Gastroesophageal sphincter (tissue), 4 donors: ENCODE measurements around the gene SUN1. TPM values are rescaled to one million over a fixed set of nuclear protein-coding genes. Genes with fewer than 3 reads are reported as not detected.

ENCODE experiments used
- ATAC-seq: fragments of 150-250 bp; one replicate; pipeline ENCODE4 v1.9.1; 2016; ENCODE audit warnings: mild to moderate bottlenecking, moderate library complexity
- H3K27ac ChIP-seq, 4 donors: fragments of 200-600 bp; sonication (generic) in 3 of 4; 1 replicate in 3 of 4; 2 replicates in 1 of 4; pipeline ENCODE4 v1.5.1; 2016 to 2019
- H3K27me3 ChIP-seq: fragments of 200-600 bp; sonication (generic); one replicate; pipeline ENCODE4 v1.5.1; 2019
- H3K36me3 ChIP-seq, 2 donors: fragments of 200-600 bp; sonication (generic); one replicate each; pipeline ENCODE4 v1.5.1; 2019; ENCODE audit warnings: control low read depth in 1 of 2
- H3K4me1 ChIP-seq, 3 donors: fragments of 200-600 bp; sonication (generic); 1 replicate in 2 of 3; 2 replicates in 1 of 3; pipeline ENCODE4 v1.5.1; 2016 to 2019; ENCODE audit warnings: control low read depth in 2 of 3
- H3K4me3 ChIP-seq, 2 donors: fragments of 200-600 bp; sonication (generic); one replicate each; pipeline ENCODE4 v1.5.1; 2019; ENCODE audit warnings: mild to moderate bottlenecking in 1 of 2, moderate library complexity in 1 of 2
- H3K9me3 ChIP-seq, 3 donors: fragments of 200-600 bp; sonication (generic); one replicate each; pipeline ENCODE4 v1.5.1; 2017 to 2019; ENCODE audit warnings: control low read depth in 2 of 3
- CTCF ChIP-seq, 4 experiments: fragments of 200-600 bp in 2 of 4; fragments of 450-650 bp in 2 of 4; sonication (generic) in 1 of 4; IDR thresholded peaks; one replicate each; pipeline ENCODE4 v1.5.1; 2017 to 2019; ENCODE audit warnings: antibody characterized with exemption in 4 of 4, mild to moderate bottlenecking in 2 of 4, moderate library complexity in 2 of 4
- EP300 ChIP-seq: sonication (generic); formaldehyde crosslinking; IDR thresholded peaks from one replicate; pipeline ENCODE4 v1.6.1; 2017; ENCODE audit warnings: antibody characterized with exemption, mild to moderate bottlenecking
- POLR2A ChIP-seq, 2 donors: fragments of 450-650 bp; IDR thresholded peaks; one replicate each; pipeline ENCODE4 v1.6.1; 2017; ENCODE audit warnings: antibody characterized with exemption in 2 of 2, mild to moderate bottlenecking in 2 of 2, moderate library complexity in 1 of 2
- POLR2AphosphoS5 ChIP-seq: sonication (generic); formaldehyde crosslinking; IDR thresholded peaks from one replicate; pipeline ENCODE4 v1.6.1; 2017; ENCODE audit warnings: antibody characterized with exemption
- WGBS, 2 donors: methylation state at CpG; one replicate each; pipeline ENCODE4 v1.1.5; 2018; ENCODE audit warnings: low coverage in 1 of 2; 5-methylcytosine and 5-hydroxymethylcytosine counted together
- total RNA-seq, 4 donors: library from RNA; depleted of rRNA; stranded (reverse); fragments of >200 nt; gene quantifications; one replicate each; pipeline ENCODE4 v1.1.0, GENCODE V29; 2016

The SUN1 gene
- total RNA-seq, 4 donors from 2014 or later, result 151 to 261 (median 231) TPM

GRCh38 chr7:840001-840600 lies 7.8 kb downstream of the SUN1 start:
- Histone ChIP-seq H3K27ac (peak overlapping the region in 3 of 4 donors; percentile 63 to 92 (median 90)), H3K9me3 (no peaks in the 10 kb centered on the region), H3K27me3 (no peaks in the 10 kb centered on the region), H3K4me1 (peaks cover 0 to 94% (median 26%) of the 10 kb centered on the region in 3 donors), H3K4me3 (no peak overlapping the region), H3K36me3 (peaks cover 0 to 50% of the 10 kb centered on the region in 2 donors)
- no peak for TF ChIP-seq POLR2A (IDR thresholded peaks at IDR 0.05)
- no peak for TF ChIP-seq EP300
- TF ChIP-seq POLR2AphosphoS5, result no peak
- TF ChIP-seq CTCF (IDR thresholded peaks at IDR 0.05), result no peak
- ATAC-seq, result no peak
- WGBS, 2 donors, result 82 to 95% methylated on average over 12 to 15 of the region's 24 CpGs

- no peak for TF ChIP-seq EP300
- no peak for TF ChIP-seq POLR2AphosphoS5
- TF ChIP-seq CTCF (IDR thresholded peaks at IDR 0.05), result no peak
- no peak for TF ChIP-seq POLR2A (IDR thresholded peaks at IDR 0.05)
- Histone ChIP-seq H3K9me3 (no peaks in the 10 kb centered on the region), H3K36me3 (peaks cover 0 to 65% of the 10 kb centered on the region in 2 donors), H3K27ac (peak overlapping the region; percentile 75 to 92 (median 90)), H3K27me3 (no peaks in the 10 kb centered on the region), H3K4me1 (peaks cover 0 to 91% (median 14%) of the 10 kb centered on the region in 3 donors), H3K4me3 (no peak overlapping the region)
- no peak for ATAC-seq
- WGBS, 2 donors, result 21 to 70% methylated on average over 9 to 12 of the region's 16 CpGs
These were observed 9.7 kb downstream of the SUN1 start for GRCh38 chr7:841943-842342.

GRCh38 chr7:842431-843031 lies 10.3 kb downstream of the SUN1 start:
- peaks cover 0 to 65% of the 10 kb centered on the region in 2 donors for H3K36me3 ChIP-seq
- TF ChIP-seq POLR2AphosphoS5, result no peak
- no peak for TF ChIP-seq POLR2A (IDR thresholded peaks at IDR 0.05)
- no peak for TF ChIP-seq CTCF (IDR thresholded peaks at IDR 0.05)
- no peak for TF ChIP-seq EP300
- WGBS, 2 donors, result 20 to 34% methylated on average over 2 to 5 of the region's 8 CpGs
- no peaks in the 10 kb centered on the region for H3K9me3 ChIP-seq
- H3K27ac ChIP-seq, result peak overlapping the region; percentile 75 to 92 (median 90)
- H3K27me3 ChIP-seq, result no peaks in the 10 kb centered on the region
- no peak overlapping the region for H3K4me3 ChIP-seq
- ATAC-seq, result peak; percentile 82
- peaks cover 0 to 85% (median 11%) of the 10 kb centered on the region in 3 donors for H3K4me1 ChIP-seq

- Histone ChIP-seq H3K36me3 (peaks cover 0 to 68% of the 10 kb centered on the region in 2 donors), H3K4me3 (no peak overlapping the region), H3K27ac (peak overlapping the region; percentile 75 to 92 (median 90)), H3K4me1 (peaks cover 0 to 78% (median 11%) of the 10 kb centered on the region in 3 donors), H3K9me3 (no peaks in the 10 kb centered on the region), H3K27me3 (no peaks in the 10 kb centered on the region)
- no peak for ATAC-seq
- TF ChIP-seq EP300 (no peak), POLR2AphosphoS5 (no peak), CTCF (IDR thresholded peaks at IDR 0.05) (no peak), POLR2A (IDR thresholded peaks at IDR 0.05) (no peak)
- WGBS, 2 donors, result 89% methylated on average over 17 of the region's 17 CpGs; no CpG with 5 or more reads in 1 of the 2 donors
These were observed 11.0 kb downstream of the SUN1 start for GRCh38 chr7:843230-843629.
